ENCODE data around the gene PGS1.

Gene PGS1

DNA sequence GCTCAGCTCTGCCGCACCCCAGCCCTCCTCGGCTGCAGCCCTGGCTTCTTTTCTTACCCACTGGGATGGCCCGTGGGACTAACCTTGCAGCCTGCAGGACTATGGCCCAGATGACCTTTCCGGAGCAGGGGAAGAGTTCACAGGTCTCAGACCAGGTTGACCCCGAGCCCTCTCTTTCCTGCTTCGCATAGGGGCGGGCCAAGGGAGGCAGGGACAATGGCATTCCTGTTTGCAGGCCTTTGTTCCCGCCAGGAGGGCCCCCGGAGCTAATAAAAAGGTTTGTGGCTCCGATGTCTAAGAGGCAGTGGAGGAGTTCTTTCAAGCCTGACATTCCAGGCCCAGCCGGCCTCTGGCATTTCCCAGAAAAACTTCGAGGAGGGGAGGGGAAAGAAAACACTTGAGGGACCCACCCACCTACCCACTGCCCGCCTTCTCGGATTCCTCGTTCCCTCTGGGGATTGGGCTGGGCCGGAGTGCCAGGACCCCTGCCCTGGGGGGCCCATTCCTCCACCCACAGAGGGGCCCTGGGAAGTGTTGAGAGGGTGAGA lies 12.8 kb upstream of the PGS1 start:
- Histone ChIP-seq H3K9me3 (ENCODE audit: low read depth, low read length) (no peaks in the 10 kb centered on the region), H3K4me3 (peak overlapping the region; percentile 45), H3K36me3 (ENCODE audit: insufficient read depth, low read length) (no peaks in the 10 kb centered on the region), H3K27ac (no peak overlapping the region), H3K9ac (ENCODE audit: insufficient read length) (peak overlapping the region; percentile 57)
- TF ChIP-seq POLR2AphosphoS5 (IDR thresholded peaks at IDR 0.05; ENCODE audit: borderline replicate concordance, low read depth, low read length) (no peak), EZH2 (IDR thresholded peaks at IDR 0.05) (no peak), FOXP2 (optimal IDR thresholded peaks at IDR 0.05; ENCODE audit: control extremely low read depth, extremely low read length, insufficient read depth) (no peak)
- DNase-seq (ENCODE audit: low read depth, low spot score): no peak

DNA sequence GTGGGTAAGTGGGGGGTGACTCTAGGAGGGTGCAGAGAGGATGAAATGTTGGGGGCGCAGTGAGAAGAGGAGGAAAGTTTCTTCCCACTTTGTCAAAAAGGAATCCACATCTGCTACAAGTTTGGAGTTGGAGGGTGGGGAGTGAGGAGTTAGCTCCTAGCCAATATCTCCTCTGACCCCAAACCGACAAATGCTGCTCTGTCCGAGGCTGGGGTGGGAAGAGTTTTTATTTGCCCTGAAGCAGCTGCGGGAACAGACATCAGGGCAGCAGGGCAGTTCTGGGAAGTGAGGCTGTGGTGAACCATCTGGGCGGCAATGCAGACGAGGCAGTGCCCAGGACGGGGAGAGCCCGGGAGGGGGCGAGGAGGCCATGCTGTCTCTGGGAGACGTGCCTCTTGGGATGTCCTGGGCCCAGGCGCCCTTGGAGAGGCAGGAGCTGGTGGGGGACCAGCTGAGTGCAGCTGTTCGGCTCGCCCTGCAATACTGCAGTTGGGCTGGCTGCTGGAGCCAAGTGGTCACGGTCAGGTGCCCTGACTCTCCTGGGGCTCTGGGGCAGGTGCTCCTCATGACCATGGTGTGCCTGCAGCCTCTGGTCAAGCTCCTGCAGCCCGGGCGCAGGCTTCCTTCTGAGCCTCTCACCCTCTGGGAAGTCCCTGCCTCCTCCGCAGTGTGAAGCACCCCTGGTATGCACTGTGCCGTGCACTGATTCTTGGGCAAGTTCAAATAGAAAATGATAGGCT lies 12.2 kb upstream of the PGS1 start:
- H3K9ac ChIP-seq (ENCODE audit: insufficient read length): peak overlapping the region; percentile 57
- H3K27ac ChIP-seq: no peak overlapping the region
- H3K9me3 ChIP-seq (ENCODE audit: low read depth, low read length): no peaks in the 10 kb centered on the region
- TF ChIP-seq POLR2AphosphoS5 (IDR thresholded peaks at IDR 0.05; ENCODE audit: borderline replicate concordance, low read depth, low read length): no peak
- TF ChIP-seq FOXP2 (optimal IDR thresholded peaks at IDR 0.05; ENCODE audit: control extremely low read depth, extremely low read length, insufficient read depth): no peak
- no peak for TF ChIP-seq EZH2 (IDR thresholded peaks at IDR 0.05)
- H3K36me3 ChIP-seq (ENCODE audit: insufficient read depth, low read length): no peaks in the 10 kb centered on the region
- H3K4me3 ChIP-seq: peak overlapping the region; percentile 45
- DNase-seq (ENCODE audit: low read depth, low spot score): no peak

DNA sequence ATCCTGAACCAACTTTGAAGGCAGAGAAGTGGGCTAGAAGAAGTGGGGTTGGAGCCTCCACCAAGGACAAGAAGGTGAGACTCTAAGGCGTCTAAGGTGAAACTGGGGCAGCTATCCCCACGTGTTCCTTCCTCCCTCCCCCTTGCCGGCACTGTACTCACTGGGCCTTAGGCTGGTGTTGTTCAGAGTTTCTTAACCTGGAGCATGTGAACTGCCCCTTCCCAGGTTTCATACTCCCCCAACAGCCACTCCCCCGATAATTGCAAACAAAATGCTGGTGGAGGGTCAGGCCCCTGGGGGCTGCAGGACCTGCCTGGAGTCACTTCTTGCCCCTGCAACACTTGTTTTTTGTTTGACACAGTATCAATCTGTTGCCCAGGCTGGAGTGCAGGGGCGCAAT lies 11.3 kb upstream of the PGS1 start:
- no peak for DNase-seq (ENCODE audit: low read depth, low spot score)
- TF ChIP-seq FOXP2 (optimal IDR thresholded peaks at IDR 0.05; ENCODE audit: control extremely low read depth, extremely low read length, insufficient read depth): no peak
- TF ChIP-seq EZH2 (IDR thresholded peaks at IDR 0.05): no peak
- no peak for TF ChIP-seq POLR2AphosphoS5 (IDR thresholded peaks at IDR 0.05; ENCODE audit: borderline replicate concordance, low read depth, low read length)
- H3K9ac ChIP-seq (ENCODE audit: insufficient read length): no peak overlapping the region
- no peak overlapping the region for H3K4me3 ChIP-seq
- no peaks in the 10 kb centered on the region for H3K9me3 ChIP-seq (ENCODE audit: low read depth, low read length)
- H3K36me3 ChIP-seq (ENCODE audit: insufficient read depth, low read length): no peaks in the 10 kb centered on the region
- H3K27ac ChIP-seq: no peak overlapping the region

GRCh38 chr17:78368348-78368747 lies 10.1 kb upstream of the PGS1 start:
- H3K27ac ChIP-seq: no peak overlapping the region
- H3K9ac ChIP-seq (ENCODE audit: insufficient read length): no peak overlapping the region
- no peak for TF ChIP-seq EZH2 (IDR thresholded peaks at IDR 0.05)
- TF ChIP-seq FOXP2 (optimal IDR thresholded peaks at IDR 0.05; ENCODE audit: control extremely low read depth, extremely low read length, insufficient read depth): no peak
- no peak for TF ChIP-seq POLR2AphosphoS5 (IDR thresholded peaks at IDR 0.05; ENCODE audit: borderline replicate concordance, low read depth, low read length)
- H3K36me3 ChIP-seq (ENCODE audit: insufficient read depth, low read length): no peaks in the 10 kb centered on the region
- no peaks in the 10 kb centered on the region for H3K9me3 ChIP-seq (ENCODE audit: low read depth, low read length)
- no peak for DNase-seq (ENCODE audit: low read depth, low spot score)
- H3K4me3 ChIP-seq: no peak overlapping the region

DNA sequence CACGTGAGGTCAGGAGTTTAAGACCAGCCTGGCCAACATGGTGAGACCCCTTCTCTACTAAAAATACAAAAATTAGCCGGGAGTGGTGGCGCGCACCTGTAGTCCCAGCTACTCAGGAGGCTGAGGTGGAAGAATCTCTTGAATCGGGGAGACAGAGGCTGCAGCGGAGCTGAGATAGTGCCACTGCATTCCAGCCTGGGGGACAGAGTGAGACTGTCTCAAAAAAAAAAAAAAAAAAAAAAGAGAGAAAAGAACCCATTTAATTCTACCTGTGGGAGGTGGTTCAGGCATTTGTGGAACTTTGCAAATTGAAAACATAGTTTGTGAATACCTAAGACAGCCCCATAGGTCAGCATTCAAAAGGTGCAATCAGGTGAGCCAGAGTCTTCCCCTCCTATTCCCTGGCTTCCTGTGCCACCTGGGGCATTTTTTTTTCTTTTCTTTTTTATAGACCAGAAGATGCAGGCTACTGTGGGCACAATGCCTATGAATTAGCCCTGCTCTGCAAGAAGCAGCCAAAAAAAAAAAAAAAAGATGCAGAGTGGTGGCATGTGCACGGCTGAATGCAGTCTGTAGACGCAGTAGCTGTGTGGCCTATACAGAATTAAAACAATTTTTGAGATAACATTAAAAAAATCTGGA lies 9.5 kb upstream of the PGS1 start:
- TF ChIP-seq EZH2 (IDR thresholded peaks at IDR 0.05) (no peak), FOXP2 (optimal IDR thresholded peaks at IDR 0.05; ENCODE audit: control extremely low read depth, extremely low read length, insufficient read depth) (no peak), POLR2AphosphoS5 (IDR thresholded peaks at IDR 0.05; ENCODE audit: borderline replicate concordance, low read depth, low read length) (no peak)
- Histone ChIP-seq H3K9ac (ENCODE audit: insufficient read length) (no peak overlapping the region), H3K4me3 (no peak overlapping the region), H3K27ac (no peak overlapping the region), H3K9me3 (ENCODE audit: low read depth, low read length) (no peaks in the 10 kb centered on the region), H3K36me3 (ENCODE audit: insufficient read depth, low read length) (no peaks in the 10 kb centered on the region)
- no peak for DNase-seq (ENCODE audit: low read depth, low spot score)

GRCh38 chr17:78369791-78370381 lies 8.6 kb upstream of the PGS1 start:
- H3K27ac ChIP-seq: no peak overlapping the region
- DNase-seq (ENCODE audit: low read depth, low spot score): no peak

GRCh38 chr17:78371056-78371455 lies 7.4 kb upstream of the PGS1 start:
- DNase-seq (ENCODE audit: low read depth, low spot score): no peak
- H3K9me3 ChIP-seq (ENCODE audit: low read depth, low read length): no peaks in the 10 kb centered on the region
- TF ChIP-seq POLR2AphosphoS5 (IDR thresholded peaks at IDR 0.05; ENCODE audit: borderline replicate concordance, low read depth, low read length): no peak
- no peak for TF ChIP-seq EZH2 (IDR thresholded peaks at IDR 0.05)
- TF ChIP-seq FOXP2 (optimal IDR thresholded peaks at IDR 0.05; ENCODE audit: control extremely low read depth, extremely low read length, insufficient read depth): no peak
- H3K36me3 ChIP-seq (ENCODE audit: insufficient read depth, low read length): no peaks in the 10 kb centered on the region
- no peak overlapping the region for H3K4me3 ChIP-seq
- no peak overlapping the region for H3K27ac ChIP-seq
- no peak overlapping the region for H3K9ac ChIP-seq (ENCODE audit: insufficient read length)

More at GRCh38 chr17:78369791-78370381, 8.6 kb upstream of the PGS1 start:
- H3K9me3 ChIP-seq (ENCODE audit: low read depth, low read length): no peaks in the 10 kb centered on the region
- no peaks in the 10 kb centered on the region for H3K36me3 ChIP-seq (ENCODE audit: insufficient read depth, low read length)
- no peak for TF ChIP-seq EZH2 (IDR thresholded peaks at IDR 0.05)
- TF ChIP-seq FOXP2 (optimal IDR thresholded peaks at IDR 0.05; ENCODE audit: control extremely low read depth, extremely low read length, insufficient read depth): no peak
- no peak for TF ChIP-seq POLR2AphosphoS5 (IDR thresholded peaks at IDR 0.05; ENCODE audit: borderline replicate concordance, low read depth, low read length)
- H3K9ac ChIP-seq (ENCODE audit: insufficient read length): no peak overlapping the region
- no peak overlapping the region for H3K4me3 ChIP-seq

GRCh38 chr17:78372841-78373240 lies 5.6 kb upstream of the PGS1 start:
- Histone ChIP-seq H3K4me3 (no peak overlapping the region), H3K27ac (no peak overlapping the region), H3K36me3 (ENCODE audit: insufficient read depth, low read length) (no peaks in the 10 kb centered on the region), H3K9me3 (ENCODE audit: low read depth, low read length) (no peaks in the 10 kb centered on the region), H3K9ac (ENCODE audit: insufficient read length) (no peak overlapping the region)
- TF ChIP-seq POLR2AphosphoS5 (IDR thresholded peaks at IDR 0.05; ENCODE audit: borderline replicate concordance, low read depth, low read length) (no peak), FOXP2 (optimal IDR thresholded peaks at IDR 0.05; ENCODE audit: control extremely low read depth, extremely low read length, insufficient read depth) (no peak), EZH2 (IDR thresholded peaks at IDR 0.05) (no peak)
- DNase-seq (ENCODE audit: low read depth, low spot score): no peak
